Activated T-cell treated with anti-CD3 and anti-CD28 coated beads, Interleukin-2, amount 50 U/mL, for 48 hours (primary cell): ENCODE results near the gene ACTL7A.
"Not testable (repeated sequence)": the region's sequence is repeated elsewhere in the genome, so short reads cannot be mapped to it uniquely, and the experiment has no call there.

Experiments
- DNase-seq, 2 experiments: peaks; one replicate each; pipeline ENCODE4 v3.0.0-alpha.2; 2020

ACTL7A gene, protein sequence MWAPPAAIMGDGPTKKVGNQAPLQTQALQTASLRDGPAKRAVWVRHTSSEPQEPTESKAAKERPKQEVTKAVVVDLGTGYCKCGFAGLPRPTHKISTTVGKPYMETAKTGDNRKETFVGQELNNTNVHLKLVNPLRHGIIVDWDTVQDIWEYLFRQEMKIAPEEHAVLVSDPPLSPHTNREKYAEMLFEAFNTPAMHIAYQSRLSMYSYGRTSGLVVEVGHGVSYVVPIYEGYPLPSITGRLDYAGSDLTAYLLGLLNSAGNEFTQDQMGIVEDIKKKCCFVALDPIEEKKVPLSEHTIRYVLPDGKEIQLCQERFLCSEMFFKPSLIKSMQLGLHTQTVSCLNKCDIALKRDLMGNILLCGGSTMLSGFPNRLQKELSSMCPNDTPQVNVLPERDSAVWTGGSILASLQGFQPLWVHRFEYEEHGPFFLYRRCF

GRCh38 chr9:108861997-108862396, at the start of gene ACTL7A:
TSS of gene ACTL7A (plus strand) at chr9:108862266. CDS start at chr9:108862323, 57 bp downstream.
- no peak for DNase-seq

DNA sequence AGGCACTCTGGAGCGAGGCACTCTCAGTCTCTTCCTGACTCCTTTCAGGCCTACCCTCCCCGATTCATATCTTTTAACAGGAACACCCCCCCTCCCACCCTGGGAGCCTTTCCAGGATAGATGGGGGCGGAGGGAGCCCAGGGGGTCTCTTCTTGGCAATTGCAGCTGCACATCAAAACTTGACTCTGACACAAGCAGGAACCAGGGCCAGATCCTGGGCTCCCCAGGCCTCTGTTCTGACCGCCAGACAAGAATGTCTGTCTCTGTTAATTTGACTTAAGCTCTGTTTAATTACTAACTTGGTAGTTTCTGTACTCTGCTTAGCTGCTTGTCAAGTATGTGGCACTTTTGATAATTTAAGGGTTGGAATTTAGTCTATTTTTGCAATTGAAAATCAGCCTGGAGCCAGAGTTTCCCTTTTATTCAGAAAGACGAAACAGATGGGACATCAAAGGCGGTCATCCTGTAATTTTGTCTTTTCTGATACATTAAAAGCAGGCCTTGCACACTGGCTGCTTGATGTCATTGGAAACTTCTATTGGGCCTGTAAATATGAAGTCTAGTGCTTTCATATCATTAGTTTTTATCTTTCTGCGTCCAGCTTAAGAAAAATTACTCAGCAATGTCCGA, 49.6 kb upstream of the ACTL7A start:
- DNase-seq = no peak

- DNase-seq = no peak
These were observed 48.0 kb upstream of the ACTL7A start for GRCh38 chr9:108813951-108814601.

- DNase-seq = no peak
These were observed 46.9 kb upstream of the ACTL7A start for GRCh38 chr9:108815156-108815555.

GRCh38 chr9:108816037-108816436, 46.0 kb upstream of the ACTL7A start:
- DNase-seq = no peak

- no peak for DNase-seq
These were observed 38.2 kb upstream of the ACTL7A start for GRCh38 chr9:108823829-108824228.

DNA sequence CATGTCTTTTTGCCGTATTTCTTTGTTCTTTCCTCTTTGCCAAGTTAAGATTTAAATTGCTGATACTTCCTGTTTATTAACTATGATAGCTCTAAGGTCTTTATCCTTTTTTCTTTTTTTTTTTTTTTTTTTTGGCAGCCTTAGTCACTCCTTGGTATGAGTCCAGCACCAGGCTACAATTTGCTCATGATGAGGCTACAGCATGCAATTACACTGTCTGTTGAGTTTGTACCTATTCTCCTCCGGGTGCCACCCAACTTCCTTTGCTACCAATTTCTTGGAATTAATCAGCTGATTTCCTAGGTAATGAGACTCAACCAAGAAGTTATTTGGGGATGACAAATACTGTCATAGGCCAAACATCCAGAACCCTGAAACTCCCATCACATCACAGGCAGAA, 31.8 kb upstream of the ACTL7A start:
- no peak for DNase-seq

- no peak for DNase-seq
These were observed 30.4 kb upstream of the ACTL7A start for GRCh38 chr9:108831496-108832178.

GRCh38 chr9:108832179-108832500, 29.9 kb upstream of the ACTL7A start:
- DNase-seq = no peak

- no peak for DNase-seq
These were observed 27.0 kb upstream of the ACTL7A start for GRCh38 chr9:108834959-108835665.

GRCh38 chr9:108835831-108836230, 26.2 kb upstream of the ACTL7A start:
- no peak for DNase-seq

DNA sequence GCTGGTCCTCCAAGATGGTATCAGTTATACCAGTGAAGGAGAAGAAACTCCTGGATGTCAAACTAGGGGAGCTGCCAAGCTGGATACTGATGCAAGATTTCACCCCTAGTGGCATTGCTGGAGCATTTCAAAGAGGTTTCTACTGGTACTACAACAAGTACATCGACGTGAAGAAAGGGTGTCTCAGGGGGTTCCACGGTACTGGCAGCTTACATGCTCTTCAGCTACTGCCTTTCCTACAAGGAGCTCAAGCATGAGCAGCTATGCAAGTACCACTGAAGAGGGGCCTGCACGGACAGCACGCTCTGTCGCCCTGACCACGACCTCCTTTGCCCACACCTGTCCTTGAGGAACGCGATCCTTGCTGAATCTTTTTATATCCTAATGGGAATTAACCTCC, 25.7 kb upstream of the ACTL7A start:
- no peak for DNase-seq

DNA sequence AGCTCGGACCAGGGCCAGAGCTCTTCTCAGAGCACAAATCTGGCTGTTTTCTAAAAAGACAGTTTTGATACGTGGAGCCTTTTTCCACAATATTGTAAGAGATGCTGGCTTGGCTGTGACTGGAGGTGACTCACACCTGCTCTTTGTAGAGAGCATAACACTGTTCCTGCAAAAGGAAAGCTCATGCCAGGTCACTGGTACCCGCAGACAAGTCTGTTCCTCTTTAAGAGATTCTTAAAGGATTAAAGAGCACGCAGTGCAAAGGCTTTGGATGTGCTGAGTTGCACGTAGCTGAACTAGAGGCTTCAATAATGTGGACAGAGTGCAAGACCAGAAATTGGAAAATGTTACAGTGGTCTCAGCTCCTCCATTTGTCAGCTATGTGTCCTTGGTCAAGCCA, 25.3 kb upstream of the ACTL7A start:
- DNase-seq = no peak

- no peak for DNase-seq
These were observed 24.5 kb upstream of the ACTL7A start for GRCh38 chr9:108837530-108837929.

DNA sequence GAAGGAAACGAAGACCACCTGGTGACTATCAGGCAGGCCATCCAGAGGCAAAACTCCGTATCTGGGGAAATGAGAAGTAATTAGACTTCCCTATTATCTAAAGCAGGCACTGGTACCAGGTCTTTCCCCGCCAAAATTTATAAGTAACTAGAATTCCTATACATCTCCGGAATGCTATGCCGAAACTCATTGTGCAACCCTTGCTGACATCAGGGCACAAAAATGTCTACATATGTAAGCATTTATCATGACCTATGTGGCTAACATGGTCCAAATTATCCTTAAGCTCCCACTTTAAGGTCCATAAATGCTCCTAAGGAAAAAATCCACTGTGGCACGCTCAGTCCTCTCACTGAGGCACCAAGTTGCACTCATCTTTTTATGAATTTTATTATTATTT, 24.0 kb upstream of the ACTL7A start:
- no peak for DNase-seq

DNA sequence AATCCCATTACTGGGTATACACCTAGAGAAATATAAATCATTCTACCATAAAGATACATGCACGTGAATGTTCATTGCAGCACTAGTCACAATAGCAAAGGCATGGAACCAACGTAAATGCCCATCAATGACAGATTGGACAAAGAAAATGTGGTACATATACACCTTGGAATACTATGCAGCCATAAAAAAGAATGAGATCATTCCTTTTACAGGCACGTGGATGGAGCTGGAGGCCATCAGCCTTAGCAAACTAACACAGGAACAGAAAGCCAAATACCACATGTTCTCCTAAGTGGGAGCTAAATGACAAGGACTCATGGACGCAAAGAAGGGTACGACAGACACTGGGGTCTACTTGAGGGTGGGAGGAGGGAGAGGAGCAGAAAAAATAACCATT, 22.5 kb upstream of the ACTL7A start:
- DNase-seq = not testable (repeated sequence)

- DNase-seq = peak; percentile 38 to 46
These were observed 19.3 kb upstream of the ACTL7A start for GRCh38 chr9:108842610-108843295.

DNA sequence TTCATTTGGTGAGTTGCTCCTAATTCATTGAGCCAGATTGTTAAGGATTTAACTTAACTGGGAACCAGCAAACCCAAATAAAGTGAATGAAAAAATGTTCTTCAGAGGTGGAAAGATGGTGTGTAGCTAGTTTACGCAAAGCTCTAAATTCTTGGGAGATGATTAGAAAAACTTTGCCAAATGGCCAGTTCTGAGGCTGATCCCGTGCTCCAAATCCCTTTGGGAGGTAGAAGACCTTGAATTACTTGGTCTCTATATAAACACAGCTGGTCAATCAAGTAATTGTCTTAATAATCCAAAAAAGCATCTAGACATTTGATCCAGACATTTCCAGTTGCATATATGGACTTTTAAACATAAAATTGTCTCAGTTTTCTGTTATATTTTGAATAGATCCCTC, 17.7 kb upstream of the ACTL7A start:
- DNase-seq = no peak

GRCh38 chr9:108844856-108845255, 17.2 kb upstream of the ACTL7A start:
- no peak for DNase-seq

- no peak for DNase-seq
These were observed 16.6 kb upstream of the ACTL7A start for GRCh38 chr9:108845507-108845906.

DNA sequence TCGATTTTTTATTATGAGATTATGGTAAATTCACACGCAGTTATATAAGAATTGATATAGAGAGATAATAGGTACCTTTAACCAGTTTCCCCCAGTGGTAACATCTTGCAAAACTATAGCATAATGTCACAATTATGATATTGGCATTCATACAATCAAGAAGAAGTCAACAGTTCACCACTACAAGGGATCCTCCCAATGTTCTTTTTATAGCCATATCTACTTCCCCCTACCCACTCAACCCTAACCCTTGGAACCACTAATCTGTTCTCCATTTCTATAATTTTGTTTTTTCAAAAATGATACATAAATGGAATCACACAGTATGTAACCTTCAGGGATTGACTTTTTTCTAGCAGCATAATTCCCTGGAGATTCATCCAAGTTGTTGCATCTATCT, 16.1 kb upstream of the ACTL7A start:
- no peak for DNase-seq

- DNase-seq = not testable (repeated sequence)
These were observed 13.8 kb upstream of the ACTL7A start for GRCh38 chr9:108848296-108848695.
